RWPE1 (cell line): ENCODE data around the gene SSTR3.
A peak's percentile ranks its signal among the peaks of the same experiment; 100 is the strongest.

Experiments
- CTCF ChIA-PET: fragments of 350-600 bp; sonication (Branson Sonifier 250); formaldehyde crosslinking; extraction: SDS; loops from one replicate; lab custom pipeline; 2021; lab: Yijun Ruan, JAX
- POLR2A ChIA-PET: fragments of 400-600 bp; formaldehyde crosslinking; extraction: SDS; loops from one replicate; lab custom pipeline; 2020; ENCODE audit warnings: antibody characterized with exemption; ENCODE audit not compliant: low non-redundant PET; lab: Yijun Ruan, JAX
- DNase-seq: peaks from one replicate; pipeline ENCODE4 v3.0.0; 2012; ENCODE audit warnings: low spot score
- H3K27ac ChIP-seq: fragments of 450-650 bp; 2 replicates; pipeline ENCODE4 v1.5.1; 2017
- CTCF ChIP-seq: fragments of 450-650 bp; conservative IDR thresholded peaks from 2 replicates; pipeline ENCODE4 v1.5.1; 2017; ENCODE audit warnings: low read depth, mild to moderate bottlenecking

The SSTR3 gene

GRCh38 chr22:37232140-37232998, 20.1 kb upstream of the SSTR3 start:
- peak overlapping the region; percentile 80 for H3K27ac ChIP-seq
- ChIA-PET CTCF (interaction anchor here (0.7 kb wide), 1 partner anchor 64 kb away, joined by 4 read pairs; no protein-coding TSS in a partner anchor), POLR2A (no interaction called here)
- DNase-seq: no peak
- no peak for TF ChIP-seq CTCF

- ChIA-PET POLR2A (no interaction called here), CTCF (interaction anchor here (0.5 to 0.7 kb wide), 3 partner anchors 32 to 361 kb away, joined by 3 to 4 read pairs (median 3); no protein-coding TSS in a partner anchor)
- H3K27ac ChIP-seq: peak overlapping the region; percentile 80
These were observed 19.3 kb upstream of the SSTR3 start for GRCh38 chr22:37231406-37232139.

GRCh38 chr22:37230673-37231405, 18.6 kb upstream of the SSTR3 start:
- no peak for TF ChIP-seq CTCF
- peak overlapping the region; percentile 80 for H3K27ac ChIP-seq
- CTCF ChIA-PET: interaction anchor here (0.5 kb wide), 2 partner anchors 31 to 362 kb away, joined by 3 read pairs; no protein-coding TSS in a partner anchor
- DNase-seq: no peak
- POLR2A ChIA-PET: no interaction called here

More at GRCh38 chr22:37231406-37232139, 19.3 kb upstream of the SSTR3 start:
- TF ChIP-seq CTCF: no peak
- no peak for DNase-seq

- POLR2A ChIA-PET: no interaction called here
- CTCF ChIA-PET: interaction anchor here (0.6 to 1.0 kb wide), 2 partner anchors 43 to 228 kb away, joined by 4 to 5 read pairs; no protein-coding TSS in a partner anchor
- TF ChIP-seq CTCF: no peak
- no peak for DNase-seq
- H3K27ac ChIP-seq: peak overlapping the region; percentile 80
These were observed 17.8 kb upstream of the SSTR3 start for GRCh38 chr22:37229805-37230672.

- POLR2A ChIA-PET: interaction anchor here (0.6 kb wide), 1 partner anchor 15 kb away, joined by 5 read pairs; the partner anchor contains the start of gene RAC2
- H3K27ac ChIP-seq: peak overlapping the region; percentile 80
- CTCF ChIA-PET: interaction anchor here (0.6 to 1.0 kb wide), 3 partner anchors 44 to 228 kb away, joined by 3 to 5 read pairs (median 4); no protein-coding TSS in a partner anchor
- peak; percentile 62 for DNase-seq
- TF ChIP-seq CTCF: no peak
These were observed 16.9 kb upstream of the SSTR3 start for GRCh38 chr22:37229012-37229804.
